ENCODE data around the gene SSTR3.
A peak's percentile ranks its signal among the peaks of the same experiment; 100 is the strongest.
"Not testable (repeated sequence)": the region's sequence is repeated elsewhere in the genome, so short reads cannot be mapped to it uniquely, and the experiment has no call there.

SSTR3 gene

GRCh38 chr22:37209140-37209845 lies 3.0 kb downstream of the SSTR3 start:
- no peak for DNase-seq

- no peak for DNase-seq
These were observed 3.7 kb downstream of the SSTR3 start for GRCh38 chr22:37208401-37209139.

- no peak for DNase-seq
These were observed 4.3 kb downstream of the SSTR3 start for GRCh38 chr22:37207981-37208380.

- no peak for DNase-seq
These were observed 5.1 kb downstream of the SSTR3 start for GRCh38 chr22:37206841-37207821.

- DNase-seq, result no peak
These were observed 6.0 kb downstream of the SSTR3 start for GRCh38 chr22:37206118-37206840.

- DNase-seq, result no peak
These were observed 7.2 kb downstream of the SSTR3 start for GRCh38 chr22:37205046-37205445.

- DNase-seq, result no peak
These were observed 8.1 kb downstream of the SSTR3 start for GRCh38 chr22:37204045-37204655.

- no peak for DNase-seq
These were observed 8.8 kb downstream of the SSTR3 start for GRCh38 chr22:37203354-37204044.

GRCh38 chr22:37202716-37203115 lies 9.6 kb downstream of the SSTR3 start:
- DNase-seq, result no peak

- DNase-seq, result no peak
These were observed 10.2 kb downstream of the SSTR3 start for GRCh38 chr22:37202001-37202555.

GRCh38 chr22:37201443-37201820 lies 10.8 kb downstream of the SSTR3 start:
- not testable (repeated sequence) for DNase-seq

GRCh38 chr22:37199760-37200108 lies 12.5 kb downstream of the SSTR3 start:
- no peak for DNase-seq

GRCh38 chr22:37199103-37199759 lies 13.0 kb downstream of the SSTR3 start:
- DNase-seq, result peak; percentile 98

GRCh38 chr22:37198258-37199102 lies 13.8 kb downstream of the SSTR3 start:
- DNase-seq, result peak; percentile 67

GRCh38 chr22:37197451-37198257 lies 14.6 kb downstream of the SSTR3 start:
- DNase-seq, result no peak

GRCh38 chr22:37196539-37197450 lies 15.5 kb downstream of the SSTR3 start:
- DNase-seq, result no peak

GRCh38 chr22:37195921-37196320 lies 16.4 kb downstream of the SSTR3 start:
- DNase-seq, result no peak

- DNase-seq, result no peak
These were observed 17.5 kb downstream of the SSTR3 start for GRCh38 chr22:37194750-37195149.

Measured in GDM1 (cell line).